ENCODE data around the gene ENTPD7. TPM values are rescaled to one million over a fixed set of nuclear protein-coding genes. Genes with fewer than 3 reads are reported as not detected.

Gene ENTPD7
- total and polyA plus RNA-seq, 9 of the 15 experiments (the other 6 are each of a cell fraction or from before 2014, with no cell fraction given), result 1.4 to 13.9 (median 8.5) TPM

GRCh38 chr10:99732033-99732842 is 72.9 kb downstream of the ENTPD7 start, which contains the start of the genes COX15 and CUTC (continued):
- TF ChIP-seq RBM39 (optimal IDR thresholded peaks at IDR 0.05; ENCODE audit: low read depth, low read length) (no peak), NONO (IDR thresholded peaks at IDR 0.05; ENCODE audit: low read depth in 2 of 2, low read length in 1 of 2) (no peak; a peak in 1 of 4 replicates), BRF2 (IDR thresholded peaks at IDR 0.05; ENCODE audit: borderline replicate concordance, insufficient read depth, insufficient read length) (no peak), ELF2 (CRISPR knock-in tag; IDR thresholded peaks at IDR 0.05) (no peak), MTA1 (IDR thresholded peaks at IDR 0.05; ENCODE audit: borderline replicate concordance) (no peak), CXXC5 (CRISPR knock-in tag; IDR thresholded peaks at IDR 0.05) (peak; percentile 99), WHSC1 (IDR thresholded peaks at IDR 0.05; ENCODE audit: low read length) (no peak), SAFB2 (IDR thresholded peaks at IDR 0.05; ENCODE audit: borderline replicate concordance, low read depth, low read length, severe bottlenecking) (no peak), TCF3 (CRISPR knock-in tag; IDR thresholded peaks at IDR 0.05) (no peak), RHOXF2B (CRISPR knock-in tag; conservative IDR thresholded peaks at IDR 0.05) (no peak), POLR2A (conservative IDR thresholded peaks at IDR 0.05) (peak; percentile 90), ATF2 (CRISPR knock-in tag; IDR thresholded peaks at IDR 0.05) (no peak), XRCC5 (IDR thresholded peaks at IDR 0.05; ENCODE audit: low read depth, low read length) (no peak), ZNF224 (CRISPR knock-in tag; IDR thresholded peaks at IDR 0.05) (no peak), GTF2F1 (IDR thresholded peaks at IDR 0.05; ENCODE audit: low read depth, low read length) (no peak), HNRNPK (IDR thresholded peaks at IDR 0.05; ENCODE audit: low read depth, low read length, poor library complexity, severe bottlenecking) (no peak), ATF1 (CRISPR knock-in tag; IDR thresholded peaks at IDR 0.05) (no peak), ATF1 (tag; IDR thresholded peaks at IDR 0.05) (no peak; the same call in 1 of the 2 replicates), CEBPG (CRISPR knock-in tag; IDR thresholded peaks at IDR 0.05) (no peak), CEBPG (tag; conservative IDR thresholded peaks at IDR 0.05 in 1 of 2, IDR thresholded peaks at IDR 0.05 in 1 of 2) (no peak), ZNF253 (CRISPR knock-in tag; conservative IDR thresholded peaks at IDR 0.05) (no peak), ZNF239 (CRISPR knock-in tag; IDR thresholded peaks at IDR 0.05) (no peak), ZNF24 (IDR thresholded peaks at IDR 0.05) (no peak), VEZF1 (CRISPR knock-in tag; IDR thresholded peaks at IDR 0.05) (peak; percentile 93), ERF (CRISPR knock-in tag; IDR thresholded peaks at IDR 0.05) (no peak), FOS (IDR thresholded peaks at IDR 0.05; ENCODE audit: extremely low read depth, insufficient read length) (no peak)
